IMR-90 (cell line): ENCODE data around the gene AKAP12. TPM values are rescaled to one million over a fixed set of nuclear protein-coding genes. Genes with fewer than 3 reads are reported as not detected.

Source experiments
- ATAC-seq: fragments of 200-7000 bp; cut with Tn5 transposase; 2 replicates; pipeline ENCODE4 v1.9.1; 2020; ENCODE audit warnings: low read depth, mild to moderate bottlenecking, moderate library complexity
- BruUV-seq: library from RNA; stranded (reverse); fragments of 400-500 nt; replicated peaks from 2 replicates; lab custom pipeline; 2021; lab: Mats Ljungman, UMichigan
- CTCF ChIA-PET: fragments of 300-600 bp; formaldehyde crosslinking; extraction: SDS; loops from one replicate; lab custom pipeline; 2021; ENCODE audit warnings: antibody characterized with exemption; lab: Yijun Ruan, JAX
- POLR2A ChIA-PET: fragments of 300-600 bp; sonication (Branson Sonifier 250); formaldehyde crosslinking; loops from one replicate; lab custom pipeline; 2022; ENCODE audit warnings: antibody characterized with exemption; ENCODE audit not compliant: unreplicated experiment; lab: Charles Lee
- DNase-seq: peaks from one replicate; pipeline ENCODE4 v3.0.0; 2013
- H2AFZ ChIP-seq: replicated peaks from 2 replicates; pipeline ENCODE3; 2013; ENCODE audit warnings: low read length, mild to moderate bottlenecking; ENCODE audit not compliant: poor library complexity
- H2AK5ac ChIP-seq: 2 replicates; pipeline ENCODE4 v1.6.1; 2013; ENCODE audit warnings: low read depth, low read length, inconsistent platforms
- H2AK9ac ChIP-seq: replicated peaks from 2 replicates; pipeline ENCODE3; 2013; ENCODE audit warnings: mild to moderate bottlenecking, low read depth, low read length, moderate library complexity; ENCODE audit not compliant: poor library complexity
- H2BK120ac ChIP-seq: 2 replicates; pipeline ENCODE4 v1.6.1; 2013; ENCODE audit warnings: low read depth, low read length, inconsistent platforms
- H2BK15ac ChIP-seq: 3 replicates; pipeline ENCODE4 v1.6.1; 2013; ENCODE audit warnings: low read depth, low read length, inconsistent platforms
- H2BK20ac ChIP-seq: 2 replicates; pipeline ENCODE4 v1.6.1; 2013; ENCODE audit warnings: low read depth, mild to moderate bottlenecking, inconsistent platforms, low read length, moderate library complexity
- H2BK5ac ChIP-seq: 2 replicates; pipeline ENCODE4 v1.6.1; 2013; ENCODE audit warnings: mild to moderate bottlenecking, low read depth, low read length, inconsistent platforms; ENCODE audit not compliant: poor library complexity, severe bottlenecking
- H3K14ac ChIP-seq: replicated peaks from 2 replicates; pipeline ENCODE4 v1.6.1; 2013; ENCODE audit warnings: low read depth, low read length, inconsistent platforms
- H3K18ac ChIP-seq: 2 replicates; pipeline ENCODE4 v1.6.1; 2013; ENCODE audit warnings: low read depth, low read length, control low read depth
- H3K23ac ChIP-seq: 2 replicates; pipeline ENCODE4 v1.6.1; 2013; ENCODE audit warnings: low read depth, low read length, inconsistent platforms
- H3K27ac ChIP-seq: 2 replicates; pipeline ENCODE4 v1.5.1; 2013; ENCODE audit warnings: mild to moderate bottlenecking, control low read depth, low read length; ENCODE audit not compliant: insufficient read depth
- H3K27me3 ChIP-seq: 2 replicates; pipeline ENCODE4 v1.6.1; 2013; ENCODE audit warnings: low read length; ENCODE audit not compliant: control insufficient read depth, insufficient read depth
- H3K36me3 ChIP-seq: 2 replicates; pipeline ENCODE4 v1.6.1; 2013; ENCODE audit warnings: low read length, mixed read lengths; ENCODE audit not compliant: control insufficient read depth, insufficient read depth
- H3K4ac ChIP-seq: 2 replicates; pipeline ENCODE4 v1.6.1; 2013; ENCODE audit warnings: low read depth, low read length, inconsistent platforms
- H3K4me1 ChIP-seq: 2 replicates; pipeline ENCODE4 v1.6.1; 2013; ENCODE audit warnings: low read length, mixed read lengths; ENCODE audit not compliant: control insufficient read depth, insufficient read depth
- H3K4me2 ChIP-seq: 2 replicates; pipeline ENCODE4 v1.6.1; 2013; ENCODE audit warnings: low read depth, mild to moderate bottlenecking, control low read depth, low read length, moderate library complexity
- H3K4me3 ChIP-seq: 2 replicates; pipeline ENCODE4 v1.5.1; 2013; ENCODE audit warnings: low read depth, mild to moderate bottlenecking, control low read depth, low read length, moderate library complexity; ENCODE audit not compliant: insufficient read depth
- H3K56ac ChIP-seq: 2 replicates; pipeline ENCODE4 v1.6.1; 2013; ENCODE audit warnings: low read length, inconsistent platforms; ENCODE audit not compliant: insufficient read depth; ENCODE audit errors: extremely low read depth
- H3K79me1 ChIP-seq, 2 experiments: 2 replicates each; pipeline ENCODE4 v1.6.1; 2013; ENCODE audit warnings: low read length in 2 of 2, inconsistent platforms in 1 of 2, low read depth in 1 of 2
- H3K9ac ChIP-seq: 2 replicates; pipeline ENCODE4 v1.6.1; 2013; ENCODE audit warnings: low read depth, low read length, control low read depth
- H3K9me1 ChIP-seq: 2 replicates; pipeline ENCODE4 v1.6.1; 2013; ENCODE audit warnings: low read length, inconsistent platforms; ENCODE audit not compliant: insufficient read depth
- H3K9me3 ChIP-seq: 2 replicates; pipeline ENCODE4 v1.6.1; 2013; ENCODE audit warnings: low read length; ENCODE audit not compliant: control insufficient read depth, insufficient read depth
- H4K20me1 ChIP-seq: 2 replicates; pipeline ENCODE4 v1.6.1; 2013; ENCODE audit warnings: low read length, inconsistent platforms; ENCODE audit not compliant: insufficient read depth
- H4K5ac ChIP-seq: 2 replicates; pipeline ENCODE4 v1.6.1; 2013; ENCODE audit warnings: mild to moderate bottlenecking, low read depth, low read length, control low read depth
- H4K8ac ChIP-seq, 2 experiments: 2 replicates each; pipeline ENCODE4 v1.6.1; 2013; ENCODE audit warnings: low read depth in 2 of 2, low read length in 2 of 2, control low read depth in 1 of 2, inconsistent platforms in 1 of 2
- H4K91ac ChIP-seq: 2 replicates; pipeline ENCODE4 v1.6.1; 2013; ENCODE audit warnings: low read depth, low read length, inconsistent platforms; ENCODE audit not compliant: insufficient read depth
- BHLHE40 ChIP-seq: fragments of 150-350 bp; IDR thresholded peaks from 2 replicates; pipeline ENCODE4 v1.6.1; 2016; ENCODE audit warnings: mild to moderate bottlenecking, low read depth, low read length
- CEBPB ChIP-seq: IDR thresholded peaks from 2 replicates; pipeline ENCODE4 v1.6.1; 2012; ENCODE audit warnings: low read depth, low read length, improper control_type of control experiment
- CHD1 ChIP-seq: IDR thresholded peaks from 2 replicates; pipeline ENCODE4 v1.6.1; 2012; ENCODE audit warnings: low read depth, low read length, improper control_type of control experiment
- FOS ChIP-seq: fragments of 150-350 bp; IDR thresholded peaks from 2 replicates; pipeline ENCODE4 v1.6.1; 2016; ENCODE audit warnings: low read depth, low read length
- MAFK ChIP-seq: IDR thresholded peaks from 2 replicates; pipeline ENCODE4 v1.6.1; 2012; ENCODE audit warnings: low read depth, low read length, improper control_type of control experiment
- MAZ ChIP-seq: IDR thresholded peaks from 2 replicates; pipeline ENCODE4 v1.6.1; 2012; ENCODE audit warnings: low read depth, mild to moderate bottlenecking, low read length, improper control_type of control experiment, moderate library complexity, borderline replicate concordance
- MXI1 ChIP-seq: IDR thresholded peaks from 2 replicates; pipeline ENCODE4 v1.6.1; 2012; ENCODE audit warnings: low read depth, mild to moderate bottlenecking, low read length, moderate library complexity, borderline replicate concordance
- NFE2L2 ChIP-seq: fragments of 150-350 bp; IDR thresholded peaks from 2 replicates; pipeline ENCODE4 v1.6.1; 2016; ENCODE audit warnings: low read depth, mild to moderate bottlenecking, low read length
- POLR2A ChIP-seq: IDR thresholded peaks from 2 replicates; pipeline ENCODE4 v1.6.1; 2012; ENCODE audit warnings: mild to moderate bottlenecking, low read depth, low read length
- RAD21 ChIP-seq: IDR thresholded peaks from 2 replicates; pipeline ENCODE4 v1.6.1; 2012; ENCODE audit warnings: low read length, improper control_type of control experiment
- RCOR1 ChIP-seq: IDR thresholded peaks from 2 replicates; pipeline ENCODE4 v1.6.1; 2012; ENCODE audit warnings: mild to moderate bottlenecking, low read length, improper control_type of control experiment; ENCODE audit not compliant: insufficient replicate concordance
- RFX5 ChIP-seq: IDR thresholded peaks from 2 replicates; pipeline ENCODE4 v1.8.0; 2012; ENCODE audit warnings: low read depth, mild to moderate bottlenecking, low read length, moderate library complexity
- SMC3 ChIP-seq: fragments of 150-350 bp; IDR thresholded peaks from 2 replicates; pipeline ENCODE4 v1.6.1; 2016; ENCODE audit warnings: low read depth, mild to moderate bottlenecking, antibody characterized with exemption, low read length, moderate library complexity
- USF2 ChIP-seq: fragments of 150-350 bp; IDR thresholded peaks from 2 replicates; pipeline ENCODE4 v1.6.1; 2017; ENCODE audit warnings: mild to moderate bottlenecking, antibody characterized with exemption, low read length, low read depth
- WGBS, 2 experiments: methylation state at CpG; one replicate each; pipeline versions ENCODE4 v1.1.5 to v1.1.7; 2013; ENCODE audit warnings: missing lambda C conversion rate in 2 of 2; ENCODE audit not compliant: insufficient read length in 1 of 2; ENCODE audit errors: extremely low coverage in 2 of 2; 5-methylcytosine and 5-hydroxymethylcytosine counted together
- dilution Hi-C: fragments of 300-500 bp; cut with HindIII; formaldehyde crosslinking; loops from one replicate; pipeline ENCODE4 v1.14.3; 2018; ENCODE audit warnings: low sequenced_read_pairs; ENCODE audit not compliant: unreplicated experiment
- in situ Hi-C: fragments of 300-500 bp; cut with MboI; formaldehyde crosslinking; loops from 3 replicates; pipeline ENCODE4 v1.14.3; 2019; ENCODE audit warnings: low sequenced_read_pairs, inconsistent platforms, mixed read lengths
- intact Hi-C: fragments of 100-400 bp; cut with micrococcal nuclease; formaldehyde crosslinking; loops from 2 replicates; pipeline ENCODE4 v1.10.0; 2022
- polyA plus RNA-seq, 3 experiments: library from polyadenylated mRNA; depleted of rRNA; stranded (reverse); fragments of >200 nt; gene quantifications; 2 replicates each; pipeline ENCODE4 v1.2.3, GENCODE V29; 2012; ENCODE audit warnings: low replicate concordance in 1 of 3
- total RNA-seq: library from RNA; depleted of rRNA; stranded (reverse); fragments of >200 nt; gene quantifications from 2 replicates; pipeline ENCODE4 v1.2.3, GENCODE V29; 2012
- TF ChIP-seq, protein P1 (sequence below): conservative IDR thresholded peaks from 2 replicates; pipeline ENCODE4 v1.5.1; 2012; ENCODE audit warnings: mild to moderate bottlenecking, low read depth, low read length, improper control_type of control experiment
- TF ChIP-seq, protein P2 (sequence below): fragments of 150-350 bp; IDR thresholded peaks from 2 replicates; pipeline ENCODE4 v1.6.1; 2016; ENCODE audit warnings: low read depth, mild to moderate bottlenecking, low read length, moderate library complexity, borderline replicate concordance

Gene AKAP12
- total and polyA plus RNA-seq, 2 of the 4 experiments (the other 2 are of a cell fraction) = 56.0 to 118 TPM

- no peaks in the 10 kb centered on the region for H4K20me1 ChIP-seq
- H3K4me1 ChIP-seq = no peaks in the 10 kb centered on the region
- H3K27ac ChIP-seq = no peak overlapping the region
- no peaks in the 10 kb centered on the region for H3K9me1 ChIP-seq
- no peak overlapping the region for H2BK15ac ChIP-seq
- H3K79me1 ChIP-seq = no peaks in the 10 kb centered on the region
- no TSS peak for BruUV-seq
- no peak for TF ChIP-seq POLR2A
- no peak for TF ChIP-seq SMC3
- no peak for TF ChIP-seq RAD21
- no peak for TF ChIP-seq CHD1
- TF ChIP-seq MXI1 = no peak
- no peak for TF ChIP-seq RFX5
- no peak for TF ChIP-seq CEBPB
- TF ChIP-seq NFE2L2 = no peak
- TF ChIP-seq, protein P1, sequence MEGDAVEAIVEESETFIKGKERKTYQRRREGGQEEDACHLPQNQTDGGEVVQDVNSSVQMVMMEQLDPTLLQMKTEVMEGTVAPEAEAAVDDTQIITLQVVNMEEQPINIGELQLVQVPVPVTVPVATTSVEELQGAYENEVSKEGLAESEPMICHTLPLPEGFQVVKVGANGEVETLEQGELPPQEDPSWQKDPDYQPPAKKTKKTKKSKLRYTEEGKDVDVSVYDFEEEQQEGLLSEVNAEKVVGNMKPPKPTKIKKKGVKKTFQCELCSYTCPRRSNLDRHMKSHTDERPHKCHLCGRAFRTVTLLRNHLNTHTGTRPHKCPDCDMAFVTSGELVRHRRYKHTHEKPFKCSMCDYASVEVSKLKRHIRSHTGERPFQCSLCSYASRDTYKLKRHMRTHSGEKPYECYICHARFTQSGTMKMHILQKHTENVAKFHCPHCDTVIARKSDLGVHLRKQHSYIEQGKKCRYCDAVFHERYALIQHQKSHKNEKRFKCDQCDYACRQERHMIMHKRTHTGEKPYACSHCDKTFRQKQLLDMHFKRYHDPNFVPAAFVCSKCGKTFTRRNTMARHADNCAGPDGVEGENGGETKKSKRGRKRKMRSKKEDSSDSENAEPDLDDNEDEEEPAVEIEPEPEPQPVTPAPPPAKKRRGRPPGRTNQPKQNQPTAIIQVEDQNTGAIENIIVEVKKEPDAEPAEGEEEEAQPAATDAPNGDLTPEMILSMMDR = no peak
- TF ChIP-seq USF2 = no peak
- TF ChIP-seq FOS = no peak
- TF ChIP-seq BHLHE40 = no peak
- TF ChIP-seq MAFK = no peak
- TF ChIP-seq RCOR1 = no peak
- TF ChIP-seq, protein P2, sequence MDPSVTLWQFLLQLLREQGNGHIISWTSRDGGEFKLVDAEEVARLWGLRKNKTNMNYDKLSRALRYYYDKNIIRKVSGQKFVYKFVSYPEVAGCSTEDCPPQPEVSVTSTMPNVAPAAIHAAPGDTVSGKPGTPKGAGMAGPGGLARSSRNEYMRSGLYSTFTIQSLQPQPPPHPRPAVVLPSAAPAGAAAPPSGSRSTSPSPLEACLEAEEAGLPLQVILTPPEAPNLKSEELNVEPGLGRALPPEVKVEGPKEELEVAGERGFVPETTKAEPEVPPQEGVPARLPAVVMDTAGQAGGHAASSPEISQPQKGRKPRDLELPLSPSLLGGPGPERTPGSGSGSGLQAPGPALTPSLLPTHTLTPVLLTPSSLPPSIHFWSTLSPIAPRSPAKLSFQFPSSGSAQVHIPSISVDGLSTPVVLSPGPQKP = no peak
- TF ChIP-seq MAZ = no peak
- no peak overlapping the region for H3K4me3 ChIP-seq
- no peak overlapping the region for H2AFZ ChIP-seq
- no peak overlapping the region for H3K14ac ChIP-seq
- H4K5ac ChIP-seq = no peak overlapping the region
- no peak overlapping the region for H3K9ac ChIP-seq
- H4K8ac ChIP-seq = no peak overlapping the region
- CTCF ChIA-PET = interaction anchor here (0.8 kb wide), 1 partner anchor 12 kb away, joined by 3 read pairs; no protein-coding TSS in a partner anchor
- no peaks in the 10 kb centered on the region for H3K9me3 ChIP-seq
- H2BK20ac ChIP-seq = no peak overlapping the region
- no peak overlapping the region for H4K91ac ChIP-seq
- H3K23ac ChIP-seq = no peak overlapping the region
- H3K27me3 ChIP-seq = no peaks in the 10 kb centered on the region
- intact Hi-C loops = no loop called here
- DNase-seq = no peak
- peaks cover 20% of the 10 kb centered on the region for H3K36me3 ChIP-seq
- POLR2A ChIA-PET = no interaction called here
- in situ Hi-C loops = no loop called here
- no peak overlapping the region for H3K4me2 ChIP-seq
- H3K4ac ChIP-seq = no peak overlapping the region
- H2AK5ac ChIP-seq = no peak overlapping the region
- no peak overlapping the region for H3K18ac ChIP-seq
- H2AK9ac ChIP-seq = no peak overlapping the region
- no peak overlapping the region for H2BK120ac ChIP-seq
- no peak overlapping the region for H2BK5ac ChIP-seq
- WGBS, 2 experiments = no CpG with 5 or more reads among the region's 3 CpGs
- H3K56ac ChIP-seq = no peak overlapping the region
- no peak for ATAC-seq
- dilution Hi-C loops = no loop called here
Observed at GRCh38 chr6:151358475-151358874, 118.7 kb downstream of the AKAP12 start.
